Thymus (tissue), 11 donors: ENCODE results near the gene KIF3A. TPM values are rescaled to one million over a fixed set of nuclear protein-coding genes. Genes with fewer than 3 reads are reported as not detected.
A peak's percentile ranks its signal among the peaks of the same experiment; 100 is the strongest.

ENCODE experiments used
- DNase-seq, 9 donors: peaks; one replicate each; pipeline ENCODE4 v3.0.0-alpha.2; 2013; ENCODE audit warnings: low spot score in 9 of 9, low read depth in 6 of 9, missing footprints in 1 of 9
- H3K27ac ChIP-seq, 2 donors: one replicate each; pipeline ENCODE4 v1.5.1; 2013; ENCODE audit warnings: control low read depth in 1 of 2, low read depth in 1 of 2, low read length in 1 of 2, mild to moderate bottlenecking in 1 of 2, moderate library complexity in 1 of 2
- H3K27me3 ChIP-seq, 2 donors: one replicate each; pipeline ENCODE4 v1.5.1; 2013; ENCODE audit warnings: low read length in 1 of 2; ENCODE audit not compliant: control insufficient read depth in 2 of 2, insufficient read depth in 1 of 2
- H3K36me3 ChIP-seq, 2 donors: one replicate each; pipeline ENCODE4 v1.5.1; 2013; ENCODE audit warnings: low read length in 1 of 2, mild to moderate bottlenecking in 1 of 2, moderate library complexity in 1 of 2; ENCODE audit not compliant: control insufficient read depth in 2 of 2, insufficient read depth in 2 of 2
- H3K4me1 ChIP-seq, 2 donors: one replicate each; pipeline ENCODE4 v1.5.1; 2013; ENCODE audit warnings: low read length in 2 of 2; ENCODE audit not compliant: control insufficient read depth in 2 of 2, insufficient read depth in 2 of 2
- H3K4me3 ChIP-seq, 2 donors: one replicate each; pipeline ENCODE4 v1.5.1; 2013; ENCODE audit warnings: low read length in 2 of 2, control low read depth in 1 of 2, mild to moderate bottlenecking in 1 of 2
- H3K9me3 ChIP-seq, 2 donors: one replicate each; pipeline ENCODE4 v1.5.1; 2013; ENCODE audit warnings: low read length in 1 of 2, mild to moderate bottlenecking in 1 of 2; ENCODE audit not compliant: control insufficient read depth in 2 of 2, insufficient read depth in 1 of 2
- WGBS: extraction: QIAGEN DNeasy Blood & Tissue Kit; methylation state at CpG from one replicate; pipeline ENCODE4 v1.1.7; 2013; 5-methylcytosine and 5-hydroxymethylcytosine counted together
- polyA plus RNA-seq: library from polyadenylated mRNA; stranded (reverse); fragments of 200-250 nt; gene quantifications from one replicate; pipeline ENCODE4 v1.2.3, GENCODE V29; 2013
- total RNA-seq: library from RNA; stranded (reverse); fragments of 120-200 nt; gene quantifications from one replicate; pipeline ENCODE4 v1.2.4, GENCODE V29; 2013
- donor health status: healthy.

The KIF3A gene
- total and polyA plus RNA-seq, 2 donors: 6.6 to 9.9 TPM

GRCh38 chr5:132680780-132681475, 56.4 kb downstream of the KIF3A start:
- no peaks in the 10 kb centered on the region for H3K9me3 ChIP-seq
- H3K27me3 ChIP-seq: no peaks in the 10 kb centered on the region
- no peak overlapping the region for H3K4me3 ChIP-seq
- peaks cover 0 to 2% of the 10 kb centered on the region in 2 donors for H3K36me3 ChIP-seq
- peaks cover 0 to 17% of the 10 kb centered on the region in 2 donors for H3K4me1 ChIP-seq
- 84% methylated on average over 8 of the region's 8 CpGs for WGBS
- DNase-seq: no peak
- H3K27ac ChIP-seq: no peak overlapping the region

- H3K9me3 ChIP-seq: no peaks in the 10 kb centered on the region
- no peaks in the 10 kb centered on the region for H3K27me3 ChIP-seq
- peaks cover 0 to 2% of the 10 kb centered on the region in 2 donors for H3K36me3 ChIP-seq
- whole genome bisulfite sequencing: 98% methylated on average over 15 of the region's 15 CpGs
- H3K4me1 ChIP-seq: peaks cover 1 to 22% of the 10 kb centered on the region in 2 donors
- H3K4me3 ChIP-seq: no peak overlapping the region
- no peak for DNase-seq
- no peak overlapping the region for H3K27ac ChIP-seq
Observed at GRCh38 chr5:132679717-132680380, 57.5 kb downstream of the KIF3A start.

- 98% methylated on average over 7 of the region's 7 CpGs for WGBS
- DNase-seq: no peak
- Histone ChIP-seq H3K27ac (no peak overlapping the region), H3K9me3 (no peaks in the 10 kb centered on the region), H3K4me1 (peaks cover 3 to 29% of the 10 kb centered on the region in 2 donors), H3K27me3 (no peaks in the 10 kb centered on the region), H3K4me3 (no peak overlapping the region), H3K36me3 (peaks cover 0 to 2% of the 10 kb centered on the region in 2 donors)
Observed at GRCh38 chr5:132679166-132679565, 58.2 kb downstream of the KIF3A start.

- 97% methylated on average over 1 of the region's 1 CpG for WGBS
- peaks cover 3 to 33% of the 10 kb centered on the region in 2 donors for H3K4me1 ChIP-seq
Observed at GRCh38 chr5:132678735-132679134, 58.6 kb downstream of the KIF3A start.

GRCh38 chr5:132677682-132678400, 59.5 kb downstream of the KIF3A start:
- no peaks in the 10 kb centered on the region for H3K27me3 ChIP-seq
- H3K4me3 ChIP-seq: no peak overlapping the region
- peaks cover 3 to 40% of the 10 kb centered on the region in 2 donors for H3K4me1 ChIP-seq
- no peak overlapping the region for H3K27ac ChIP-seq
- no peak for DNase-seq
- H3K36me3 ChIP-seq: peaks cover 0 to 2% of the 10 kb centered on the region in 2 donors
- H3K9me3 ChIP-seq: no peaks in the 10 kb centered on the region
- WGBS: 93% methylated on average over 15 of the region's 15 CpGs

More at GRCh38 chr5:132678735-132679134, 58.6 kb downstream of the KIF3A start:
- no peak for DNase-seq
- peaks cover 0 to 2% of the 10 kb centered on the region in 2 donors for H3K36me3 ChIP-seq
- H3K9me3 ChIP-seq: no peaks in the 10 kb centered on the region
- H3K4me3 ChIP-seq: no peak overlapping the region
- no peak overlapping the region for H3K27ac ChIP-seq
- H3K27me3 ChIP-seq: no peaks in the 10 kb centered on the region

- H3K9me3 ChIP-seq: no peaks in the 10 kb centered on the region
- DNase-seq: no peak
- no peaks in the 10 kb centered on the region for H3K27me3 ChIP-seq
- no peak overlapping the region for H3K4me3 ChIP-seq
- no peak overlapping the region for H3K27ac ChIP-seq
- peaks cover 0 to 2% of the 10 kb centered on the region in 2 donors for H3K36me3 ChIP-seq
- WGBS: 91% methylated on average over 7 of the region's 7 CpGs
- H3K4me1 ChIP-seq: peaks cover 3 to 41% of the 10 kb centered on the region in 2 donors
Observed at GRCh38 chr5:132677191-132677590, 60.2 kb downstream of the KIF3A start.

- Histone ChIP-seq H3K27me3 (no peaks in the 10 kb centered on the region), H3K9me3 (no peaks in the 10 kb centered on the region), H3K4me1 (peaks cover 3 to 41% of the 10 kb centered on the region in 2 donors), H3K4me3 (no peak overlapping the region), H3K36me3 (peaks cover 0 to 2% of the 10 kb centered on the region in 2 donors), H3K27ac (no peak overlapping the region)
- no peak for DNase-seq
- 89% methylated on average over 11 of the region's 11 CpGs for WGBS
Observed at GRCh38 chr5:132675936-132676689, 61.2 kb downstream of the KIF3A start.

GRCh38 chr5:132674671-132675506, 62.5 kb downstream of the KIF3A start:
- peak overlapping the region in 1 of 2 donors; percentile 12 for H3K27ac ChIP-seq
- no peaks in the 10 kb centered on the region for H3K27me3 ChIP-seq
- peaks cover 3 to 41% of the 10 kb centered on the region in 2 donors for H3K4me1 ChIP-seq
- 95% methylated on average over 13 of the region's 13 CpGs for WGBS
- no peak for DNase-seq
- H3K4me3 ChIP-seq: no peak overlapping the region
- H3K36me3 ChIP-seq: peaks cover 0 to 2% of the 10 kb centered on the region in 2 donors
- no peaks in the 10 kb centered on the region for H3K9me3 ChIP-seq
